ENCODE measurements around the gene NOPCHAP1. TPM values are rescaled to one million over a fixed set of nuclear protein-coding genes. Genes with fewer than 3 reads are reported as not detected.

NOPCHAP1 gene
- total and polyA plus RNA-seq, 2 of the 8 experiments (the other 6 are each of a cell fraction or from before 2014, with no cell fraction given): 14.9 to 39.5 TPM

DNA sequence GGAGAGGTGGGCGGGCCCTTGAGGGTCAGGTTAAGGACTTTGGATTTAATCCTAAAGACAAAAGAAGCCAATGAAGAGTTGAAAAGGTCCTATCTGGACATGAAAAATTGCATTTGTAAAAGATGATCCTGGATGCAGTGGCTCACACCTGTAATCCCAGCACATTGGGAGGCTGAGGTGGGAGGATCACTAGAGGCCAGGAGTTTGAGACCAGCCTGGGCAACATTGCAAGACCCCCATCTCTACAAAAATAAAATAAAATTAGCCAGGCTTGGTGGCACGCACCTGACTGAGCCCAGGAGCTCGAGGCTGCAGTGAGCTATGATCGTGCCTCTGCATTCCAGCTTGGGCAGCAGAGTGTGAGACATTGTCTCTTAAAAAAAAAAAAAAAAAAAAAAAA is 25.7 kb upstream of the NOPCHAP1 start:
- no peak overlapping the region for H3K56ac ChIP-seq (replicated peaks; ENCODE audit: insufficient read length, low read depth, low read length)
- H3K14ac ChIP-seq (ENCODE audit: insufficient read length): no peak overlapping the region
- FAIRE-seq: no peak
- no peak overlapping the region for H2BK12ac ChIP-seq (ENCODE audit: low read depth, low read length)
- H4K20me1 ChIP-seq (replicated peaks in 1 of 2; ENCODE audit: control insufficient read depth in 1 of 2, insufficient read depth in 2 of 2, low read length in 2 of 2): no peaks in the 10 kb centered on the region
- H2AFZ ChIP-seq (ENCODE audit: low read length): no peak overlapping the region
- no peaks in the 10 kb centered on the region for H3K36me3 ChIP-seq (ENCODE audit: control insufficient read depth in 2 of 4, insufficient read depth in 4 of 4, low read length in 3 of 4)
- 0 out of 7 replicates have a peak, but pooled peaks cover 0 to 2% (median 0%) of the 10 kb centered on the region in 4 experiments for H3K4me1 ChIP-seq (replicated peaks in 1 of 4; ENCODE audit: control insufficient read depth in 3 of 4, insufficient read depth in 4 of 4, low read length in 3 of 4)
- no peak overlapping the region for H2BK5ac ChIP-seq (ENCODE audit: low read depth, low read length)
- no peak overlapping the region for H3K9ac ChIP-seq (replicated peaks in 1 of 4; ENCODE audit: extremely low read depth in 1 of 4, low read depth in 3 of 4, low read length in 3 of 4)
- POLR2A ChIA-PET (ENCODE audit: partially characterized antibody): interaction anchor here (0.8 kb wide), 1 partner anchor 25 kb away, joined by 3 read pairs; no protein-coding TSS in a partner anchor
- no peak overlapping the region for H3K4me3 ChIP-seq (ENCODE audit: extremely low read depth in 1 of 4, insufficient read depth in 2 of 4, low read depth in 3 of 4, low read length in 4 of 4)
- no peak overlapping the region for H2BK15ac ChIP-seq (ENCODE audit: low read length)
- DNase-seq (ENCODE audit: low read depth in 1 of 2, low spot score in 2 of 2): no peak
- no peak overlapping the region for H3K18ac ChIP-seq (ENCODE audit: extremely low read depth, low read length)
- H2BK20ac ChIP-seq (ENCODE audit: low read length): no peak overlapping the region
- H4K5ac ChIP-seq (ENCODE audit: insufficient read length, low read depth, low read length): no peak overlapping the region
- no peaks in the 10 kb centered on the region for H3K9me3 ChIP-seq (ENCODE audit: insufficient read depth in 2 of 2, low read depth in 1 of 2, low read length in 1 of 2)
- no peak overlapping the region for H2BK120ac ChIP-seq (replicated peaks; ENCODE audit: low read depth, low read length)
- no peak overlapping the region for H3K27ac ChIP-seq (ENCODE audit: low read depth, low read length)
- H3K27me3 ChIP-seq (replicated peaks in 1 of 4; ENCODE audit: control insufficient read depth in 3 of 4, extremely low read depth in 1 of 4, insufficient read depth in 3 of 4, low read length in 3 of 4): peaks cover 0 to 16% (median 10%) of the 10 kb centered on the region in 4 experiments; a peak in 6 of 7 replicates
- no peak overlapping the region for H4K91ac ChIP-seq (replicated peaks; ENCODE audit: insufficient read length, low read length)
- CTCF ChIA-PET (ENCODE audit: partially characterized antibody): interaction anchor here (1.4 to 2.7 kb wide), 2 partner anchors 17 to 579 kb away, joined by 3 to 8 read pairs; no protein-coding TSS in a partner anchor
- H3K23ac ChIP-seq (ENCODE audit: insufficient read length): no peak overlapping the region
- no peak overlapping the region for H2AK5ac ChIP-seq (ENCODE audit: low read depth, low read length)
- no peak overlapping the region for H3K4me2 ChIP-seq (ENCODE audit: insufficient read depth in 1 of 2, low read depth in 2 of 2, low read length in 2 of 2)
- H3K79me2 ChIP-seq (ENCODE audit: control insufficient read depth in 1 of 2, insufficient read depth in 2 of 2, low read length in 2 of 2): no peaks in the 10 kb centered on the region
- no peak overlapping the region for H3K4ac ChIP-seq (replicated peaks; ENCODE audit: insufficient read length, low read depth, low read length)
- TF ChIP-seq SP4 (IDR thresholded peaks at IDR 0.05; ENCODE audit: low read length): no peak
- TF ChIP-seq, protein P1, sequence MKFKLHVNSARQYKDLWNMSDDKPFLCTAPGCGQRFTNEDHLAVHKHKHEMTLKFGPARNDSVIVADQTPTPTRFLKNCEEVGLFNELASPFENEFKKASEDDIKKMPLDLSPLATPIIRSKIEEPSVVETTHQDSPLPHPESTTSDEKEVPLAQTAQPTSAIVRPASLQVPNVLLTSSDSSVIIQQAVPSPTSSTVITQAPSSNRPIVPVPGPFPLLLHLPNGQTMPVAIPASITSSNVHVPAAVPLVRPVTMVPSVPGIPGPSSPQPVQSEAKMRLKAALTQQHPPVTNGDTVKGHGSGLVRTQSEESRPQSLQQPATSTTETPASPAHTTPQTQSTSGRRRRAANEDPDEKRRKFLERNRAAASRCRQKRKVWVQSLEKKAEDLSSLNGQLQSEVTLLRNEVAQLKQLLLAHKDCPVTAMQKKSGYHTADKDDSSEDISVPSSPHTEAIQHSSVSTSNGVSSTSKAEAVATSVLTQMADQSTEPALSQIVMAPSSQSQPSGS (IDR thresholded peaks at IDR 0.05; ENCODE audit: low read length): no peak
- no peak for TF ChIP-seq SUZ12 (IDR thresholded peaks at IDR 0.05; ENCODE audit: low read length)
- no peaks in the 10 kb centered on the region for H3K79me1 ChIP-seq (ENCODE audit: low read depth, low read length)
- H4K8ac ChIP-seq (ENCODE audit: extremely low read depth, insufficient read depth, low read length): no peak overlapping the region
- peaks cover 7% of the 10 kb centered on the region; the same call in 1 of the 2 replicates for H3K23me2 ChIP-seq (ENCODE audit: low read depth, low read length)
- 82% methylated on average over 4 of the region's 4 CpGs; no CpG with 5 or more reads in 1 of the 2 experiments for WGBS, 2 experiments (ENCODE audit: extremely low coverage in 1 of 2, insufficient coverage in 1 of 2, insufficient read length in 1 of 2, insufficient replicate concordance in 2 of 2, low coverage in 1 of 2, low lambda C conversion rate in 2 of 2, missing lambda C conversion rate in 1 of 2)
